Measurements from ENCODE around the gene C1QTNF2. TPM values are rescaled to one million over a fixed set of nuclear protein-coding genes. Genes with fewer than 3 reads are reported as not detected.

Gene C1QTNF2
- total RNA-seq, 1 donor from 2014 or later: 0.62 TPM

DNA sequence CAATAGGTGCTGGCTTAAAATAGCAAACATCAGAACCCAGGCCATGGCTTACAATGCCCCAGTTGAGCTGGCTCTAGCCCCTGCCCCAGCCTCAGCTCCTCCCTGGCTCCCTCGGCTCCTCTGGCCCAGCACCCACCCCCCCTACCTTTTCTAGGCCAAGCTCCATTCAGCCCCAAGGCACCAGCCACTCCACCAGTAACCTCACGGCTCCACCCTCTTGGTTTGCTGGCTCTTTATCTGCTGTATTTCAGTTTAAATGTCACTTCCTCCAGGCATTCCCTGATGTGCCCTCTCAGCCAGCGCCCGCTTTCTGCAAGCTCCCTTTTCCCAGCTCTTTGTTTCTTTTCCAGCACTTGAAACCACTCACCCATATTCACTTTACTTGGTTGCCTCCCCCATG, 10.6 kb downstream of the C1QTNF2 start:
- DNase-seq (ENCODE audit: low spot score): no peak
- H3K36me3 Mint-ChIP-seq (ENCODE audit: low read depth): no peaks in the 10 kb centered on the region
- TF ChIP-seq, protein P1, sequence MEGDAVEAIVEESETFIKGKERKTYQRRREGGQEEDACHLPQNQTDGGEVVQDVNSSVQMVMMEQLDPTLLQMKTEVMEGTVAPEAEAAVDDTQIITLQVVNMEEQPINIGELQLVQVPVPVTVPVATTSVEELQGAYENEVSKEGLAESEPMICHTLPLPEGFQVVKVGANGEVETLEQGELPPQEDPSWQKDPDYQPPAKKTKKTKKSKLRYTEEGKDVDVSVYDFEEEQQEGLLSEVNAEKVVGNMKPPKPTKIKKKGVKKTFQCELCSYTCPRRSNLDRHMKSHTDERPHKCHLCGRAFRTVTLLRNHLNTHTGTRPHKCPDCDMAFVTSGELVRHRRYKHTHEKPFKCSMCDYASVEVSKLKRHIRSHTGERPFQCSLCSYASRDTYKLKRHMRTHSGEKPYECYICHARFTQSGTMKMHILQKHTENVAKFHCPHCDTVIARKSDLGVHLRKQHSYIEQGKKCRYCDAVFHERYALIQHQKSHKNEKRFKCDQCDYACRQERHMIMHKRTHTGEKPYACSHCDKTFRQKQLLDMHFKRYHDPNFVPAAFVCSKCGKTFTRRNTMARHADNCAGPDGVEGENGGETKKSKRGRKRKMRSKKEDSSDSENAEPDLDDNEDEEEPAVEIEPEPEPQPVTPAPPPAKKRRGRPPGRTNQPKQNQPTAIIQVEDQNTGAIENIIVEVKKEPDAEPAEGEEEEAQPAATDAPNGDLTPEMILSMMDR (IDR thresholded peaks at IDR 0.05): no peak
- H3K4me1 Mint-ChIP-seq (ENCODE audit: low read depth): peaks cover 13% of the 10 kb centered on the region
- H3K27me3 Mint-ChIP-seq (ENCODE audit: low read depth): no peaks in the 10 kb centered on the region
- no peak overlapping the region for H3K27ac Mint-ChIP-seq (ENCODE audit: unreplicated experiment)
- H3K9me3 Mint-ChIP-seq (ENCODE audit: low read depth): no peaks in the 10 kb centered on the region
- H3K4me3 Mint-ChIP-seq (ENCODE audit: unreplicated experiment): no peak overlapping the region

DNA sequence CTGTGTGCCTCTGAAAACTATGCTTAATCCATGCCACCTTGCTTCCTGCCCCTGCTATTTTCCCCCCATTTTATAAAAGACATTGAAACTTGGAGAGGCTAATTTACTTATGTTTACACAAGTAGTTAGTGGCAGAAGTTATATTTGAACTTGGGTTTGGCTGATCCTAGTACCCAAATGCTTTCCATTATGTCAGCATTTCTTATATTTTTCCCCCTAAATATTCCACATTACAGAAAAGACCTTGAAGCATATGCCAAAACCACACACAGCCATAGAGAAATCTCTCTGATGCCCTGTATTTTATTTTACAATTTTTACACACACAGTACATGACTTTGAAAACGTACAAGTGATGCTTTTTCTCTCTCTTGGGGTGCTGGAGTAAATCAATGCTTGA, 11.2 kb downstream of the C1QTNF2 start:
- no peaks in the 10 kb centered on the region for H3K9me3 Mint-ChIP-seq (ENCODE audit: low read depth)
- peaks cover 13% of the 10 kb centered on the region for H3K4me1 Mint-ChIP-seq (ENCODE audit: low read depth)
- no peak overlapping the region for H3K27ac Mint-ChIP-seq (ENCODE audit: unreplicated experiment)
- no peaks in the 10 kb centered on the region for H3K27me3 Mint-ChIP-seq (ENCODE audit: low read depth)
- no peaks in the 10 kb centered on the region for H3K36me3 Mint-ChIP-seq (ENCODE audit: low read depth)
- no peak overlapping the region for H3K4me3 Mint-ChIP-seq (ENCODE audit: unreplicated experiment)
- no peak for DNase-seq (ENCODE audit: low spot score)
- TF ChIP-seq, protein P1 (IDR thresholded peaks at IDR 0.05): no peak

DNA sequence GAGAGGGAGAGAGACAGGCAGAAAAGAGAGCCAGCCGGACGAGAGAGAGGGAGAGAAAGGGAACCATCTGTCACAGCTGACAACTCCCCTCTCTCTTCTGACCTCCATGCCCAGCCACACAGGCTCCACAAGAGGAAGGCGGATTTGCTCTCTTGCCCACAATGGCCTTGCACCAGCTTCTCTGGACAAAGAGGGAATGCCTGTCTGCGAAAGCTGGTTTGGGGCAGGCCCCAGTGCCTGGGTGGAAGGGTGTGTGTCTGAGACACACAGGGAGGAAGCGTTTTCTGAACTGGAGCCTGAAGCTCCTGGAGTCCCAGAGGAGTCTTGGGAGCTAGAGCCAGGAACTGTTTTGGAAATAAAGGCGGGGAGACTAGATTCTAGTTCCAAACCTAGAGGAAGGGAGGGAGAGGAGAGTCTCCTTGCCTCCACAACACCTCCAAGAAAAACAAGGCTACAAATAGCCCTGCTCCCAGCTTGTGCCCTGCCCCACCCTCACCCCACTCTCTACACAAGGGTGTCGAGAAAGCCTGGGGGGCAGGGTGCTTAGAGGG, 12.5 kb downstream of the C1QTNF2 start:
- H3K36me3 Mint-ChIP-seq (ENCODE audit: low read depth): no peaks in the 10 kb centered on the region
- TF ChIP-seq, protein P1 (IDR thresholded peaks at IDR 0.05): no peak
- H3K27me3 Mint-ChIP-seq (ENCODE audit: low read depth): no peaks in the 10 kb centered on the region
- H3K4me1 Mint-ChIP-seq (ENCODE audit: low read depth): peaks cover 5% of the 10 kb centered on the region
- no peaks in the 10 kb centered on the region for H3K9me3 Mint-ChIP-seq (ENCODE audit: low read depth)
- DNase-seq (ENCODE audit: low spot score): no peak
- no peak overlapping the region for H3K27ac Mint-ChIP-seq (ENCODE audit: unreplicated experiment)
- no peak overlapping the region for H3K4me3 Mint-ChIP-seq (ENCODE audit: unreplicated experiment)

DNA sequence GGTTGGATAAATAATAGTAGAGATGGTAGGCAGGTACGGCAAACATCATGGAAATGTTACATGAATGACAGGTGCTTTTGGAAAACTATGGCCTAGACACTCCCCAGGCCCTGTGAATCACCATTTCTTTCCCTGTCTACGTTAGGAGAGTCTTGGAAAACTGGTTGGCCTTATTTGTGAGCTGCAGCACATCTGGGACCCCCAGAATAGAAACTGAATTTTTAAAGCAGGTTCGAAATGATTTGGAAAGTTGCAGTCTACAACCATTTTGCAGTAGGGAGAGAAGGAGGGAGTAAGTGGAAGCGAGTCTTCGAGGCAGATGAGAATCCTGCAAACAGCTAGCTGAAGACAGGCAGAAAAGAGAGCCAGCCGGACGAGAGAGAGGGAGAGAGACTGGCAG, 13.0 kb downstream of the C1QTNF2 start:
- H3K27ac Mint-ChIP-seq (ENCODE audit: unreplicated experiment): no peak overlapping the region
- no peak for DNase-seq (ENCODE audit: low spot score)
- H3K4me3 Mint-ChIP-seq (ENCODE audit: unreplicated experiment): no peak overlapping the region
- no peaks in the 10 kb centered on the region for H3K27me3 Mint-ChIP-seq (ENCODE audit: low read depth)
- peaks cover 3% of the 10 kb centered on the region for H3K4me1 Mint-ChIP-seq (ENCODE audit: low read depth)
- no peaks in the 10 kb centered on the region for H3K36me3 Mint-ChIP-seq (ENCODE audit: low read depth)
- TF ChIP-seq, protein P1 (IDR thresholded peaks at IDR 0.05): no peak
- no peaks in the 10 kb centered on the region for H3K9me3 Mint-ChIP-seq (ENCODE audit: low read depth)

DNA sequence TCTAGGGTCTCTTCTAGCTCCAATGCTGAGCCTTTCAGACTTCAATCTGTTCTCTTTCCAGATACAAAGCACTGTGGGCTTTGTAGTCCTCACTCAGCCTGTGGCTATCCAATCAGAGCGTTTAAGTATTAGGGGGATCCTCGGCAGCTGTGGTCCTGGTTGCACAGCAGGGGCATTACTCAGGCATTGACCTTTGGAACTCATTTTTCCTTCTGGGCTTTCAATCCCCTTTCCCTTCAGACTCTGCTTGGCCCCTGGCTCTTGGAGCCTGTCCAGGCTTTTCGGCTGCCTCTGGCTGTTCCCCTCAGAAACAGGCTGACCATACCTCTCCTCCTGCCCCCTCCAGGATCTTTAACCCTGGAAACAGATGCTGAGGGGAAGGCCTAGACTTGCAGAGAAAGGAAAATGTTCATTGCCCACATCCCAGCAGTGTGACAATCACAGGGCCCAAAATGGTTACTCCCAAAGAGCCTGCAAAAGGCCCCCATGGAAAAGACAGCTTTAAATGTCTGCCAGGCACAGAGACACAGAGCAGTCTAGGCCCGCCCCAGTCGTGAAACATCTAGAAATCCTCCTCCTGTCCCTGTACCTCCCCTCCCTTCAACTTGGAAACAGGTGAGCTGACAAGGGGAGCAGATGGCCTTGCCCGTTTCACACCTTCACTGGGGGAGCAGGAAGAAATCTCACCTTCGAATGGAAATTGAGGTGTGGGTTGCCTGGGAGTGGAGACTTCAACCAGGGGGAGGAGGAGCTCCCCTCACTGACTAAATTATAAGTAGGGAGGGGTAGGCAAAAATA, 13.7 kb downstream of the C1QTNF2 start:
- Mint-ChIP-seq H3K4me3 (ENCODE audit: unreplicated experiment) (no peak overlapping the region), H3K4me1 (ENCODE audit: low read depth) (peaks cover 3% of the 10 kb centered on the region), H3K27ac (ENCODE audit: unreplicated experiment) (no peak overlapping the region), H3K9me3 (ENCODE audit: low read depth) (no peaks in the 10 kb centered on the region), H3K27me3 (ENCODE audit: low read depth) (no peaks in the 10 kb centered on the region), H3K36me3 (ENCODE audit: low read depth) (no peaks in the 10 kb centered on the region)
- DNase-seq (ENCODE audit: low spot score): no peak
- TF ChIP-seq, protein P1 (IDR thresholded peaks at IDR 0.05): no peak
